Amygdala (tissue), 56 donors: Measurements from ENCODE around the gene ERC2.
"Not testable (repeated sequence)": the region's sequence is repeated elsewhere in the genome, so short reads cannot be mapped to it uniquely, and the experiment has no call there.

ENCODE experiments used
- DNase-seq, 56 donors: peaks; one replicate each; lab custom pipeline; 2025; lab: John Stamatoyannopoulos, UW

Gene ERC2

DNA sequence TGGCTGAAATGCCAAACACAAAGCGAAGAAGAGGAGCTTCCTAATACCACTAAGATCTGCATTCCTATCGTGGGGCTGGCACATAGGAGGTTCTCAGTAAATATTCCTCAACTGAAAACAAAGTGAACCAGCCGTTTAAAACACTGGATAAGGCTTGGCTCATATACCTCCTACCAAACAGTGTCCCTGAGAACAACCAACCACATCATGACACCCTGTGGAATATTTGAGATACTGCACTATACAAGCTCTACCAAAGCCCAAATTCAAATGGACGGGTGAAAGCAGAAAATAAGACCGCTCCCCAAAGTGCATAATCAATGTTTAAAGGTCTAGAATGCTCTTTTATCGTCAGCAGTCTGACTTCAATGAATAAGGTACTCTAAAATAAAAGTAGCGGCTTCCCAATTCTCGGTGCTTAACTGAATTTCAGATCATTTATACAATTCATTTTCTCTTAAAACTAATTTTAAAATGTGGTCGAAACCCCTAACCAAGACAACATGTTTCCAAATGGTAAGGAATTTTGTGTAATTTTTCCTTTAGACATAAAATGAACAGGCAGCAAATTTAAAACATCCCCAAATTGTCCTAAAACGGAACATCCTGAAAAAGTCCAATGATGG lies 425.8 kb downstream of the ERC2 start:
- DNase-seq = peak in 2 of 56 donors; percentile 1 to 2

DNA sequence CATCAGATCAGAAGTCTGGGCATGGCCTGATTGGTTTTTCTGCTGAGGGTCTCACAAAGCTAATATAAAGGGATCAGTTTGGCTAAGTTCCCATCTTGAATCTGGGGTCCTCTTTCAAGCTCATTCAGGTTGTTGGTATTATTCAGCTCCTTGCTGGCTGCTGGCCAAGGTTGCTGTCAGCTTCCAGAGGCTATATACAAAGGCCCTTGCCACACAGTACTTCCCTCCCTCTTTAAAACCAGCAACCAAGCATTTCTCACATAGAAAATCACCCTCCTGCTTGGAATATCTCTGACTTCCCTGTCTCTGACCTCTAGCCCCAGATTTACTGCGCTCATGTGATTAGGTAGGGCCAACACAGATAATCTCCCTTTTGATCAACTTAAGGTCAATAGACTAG lies 442.9 kb downstream of the ERC2 start:
- DNase-seq = peak in 1 of 56 donors; percentile 9

DNA sequence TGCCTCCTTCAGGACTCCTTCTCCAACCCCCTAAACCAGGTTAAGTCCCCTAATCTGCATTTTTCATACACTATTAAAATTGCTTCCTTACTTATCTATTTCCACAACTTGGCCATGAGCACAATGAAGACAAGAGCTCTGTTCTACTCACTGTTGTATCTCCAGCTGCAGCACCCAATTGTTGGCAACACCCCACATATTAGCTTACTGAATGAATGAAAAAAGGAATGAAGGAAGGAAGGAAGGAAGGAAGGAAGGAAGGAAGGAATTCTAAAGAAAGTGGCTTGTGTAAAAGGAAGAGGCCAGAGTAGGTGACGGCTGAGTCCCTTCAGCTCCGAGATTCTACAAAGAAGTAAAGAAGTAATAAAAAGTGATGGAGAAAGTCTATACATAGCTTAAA lies 444.7 kb downstream of the ERC2 start:
- no peak for DNase-seq

DNA sequence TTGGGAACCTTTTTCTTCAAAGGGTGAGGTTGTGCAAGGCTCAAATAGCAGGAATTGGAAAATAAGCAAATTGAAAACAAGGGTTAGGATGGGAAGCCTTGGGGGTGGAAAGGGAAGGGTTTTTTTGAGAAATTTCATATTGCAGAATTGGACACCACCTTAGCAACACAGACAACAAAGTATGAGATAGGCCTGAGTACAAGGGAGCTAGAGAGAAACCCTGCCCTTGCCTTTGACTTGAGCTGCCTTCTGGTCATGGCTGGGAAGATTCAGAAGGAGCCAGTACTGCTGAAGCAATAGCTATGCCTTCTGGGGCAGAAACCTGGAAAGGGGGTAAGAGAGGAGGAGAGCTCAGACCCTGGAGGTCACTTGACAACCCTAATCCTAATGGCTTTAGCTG lies 445.6 kb downstream of the ERC2 start:
- DNase-seq = no peak

DNA sequence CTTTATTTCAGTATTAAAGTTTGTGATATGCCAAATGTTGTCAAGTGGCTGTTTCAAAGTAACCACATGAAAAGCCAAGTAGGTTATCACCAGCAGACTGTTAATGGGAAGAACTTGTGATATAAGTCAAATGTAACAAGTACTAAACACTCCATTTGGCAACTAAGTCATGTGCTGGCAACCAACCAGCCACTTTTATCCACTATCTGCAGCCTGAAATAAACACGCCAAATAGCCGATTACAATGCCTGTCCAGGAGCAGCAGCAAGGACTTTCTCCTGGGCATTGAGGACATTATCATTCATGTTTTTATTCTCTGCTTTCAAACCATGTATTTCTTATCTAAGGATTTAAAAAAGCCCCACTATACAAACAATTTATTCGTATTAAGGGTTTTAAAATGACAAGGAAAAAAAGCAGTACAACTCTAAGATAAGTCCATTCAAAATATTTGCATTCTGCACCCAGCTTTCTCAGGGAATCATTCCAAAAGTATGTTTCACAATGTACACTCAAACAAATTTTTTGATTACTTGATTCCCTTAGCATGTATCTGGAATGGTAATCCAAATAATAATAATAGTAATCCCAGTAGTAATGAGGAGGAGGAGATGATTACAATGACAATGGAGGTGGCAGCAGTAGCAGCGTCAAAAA lies 448.6 kb downstream of the ERC2 start:
- no peak for DNase-seq

DNA sequence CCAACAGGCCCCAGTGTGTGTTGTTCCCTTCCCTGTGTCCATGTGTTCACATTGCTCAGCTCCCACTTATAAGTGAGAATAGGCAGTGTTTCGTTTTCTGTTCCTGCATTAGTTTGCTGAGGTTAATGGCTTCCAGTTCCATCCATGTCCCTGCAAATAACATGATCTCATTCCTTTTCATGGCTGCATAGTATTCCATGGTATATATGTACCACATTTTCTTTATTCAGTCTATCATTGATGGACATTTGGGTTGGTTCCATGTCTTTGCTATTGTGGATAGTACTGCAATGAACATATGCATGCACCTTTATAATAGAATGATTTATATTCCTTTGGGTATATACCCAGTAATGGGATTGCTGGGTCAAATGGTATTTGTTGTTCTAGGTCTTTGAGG lies 452.9 kb downstream of the ERC2 start:
- DNase-seq = not testable (repeated sequence)

DNA sequence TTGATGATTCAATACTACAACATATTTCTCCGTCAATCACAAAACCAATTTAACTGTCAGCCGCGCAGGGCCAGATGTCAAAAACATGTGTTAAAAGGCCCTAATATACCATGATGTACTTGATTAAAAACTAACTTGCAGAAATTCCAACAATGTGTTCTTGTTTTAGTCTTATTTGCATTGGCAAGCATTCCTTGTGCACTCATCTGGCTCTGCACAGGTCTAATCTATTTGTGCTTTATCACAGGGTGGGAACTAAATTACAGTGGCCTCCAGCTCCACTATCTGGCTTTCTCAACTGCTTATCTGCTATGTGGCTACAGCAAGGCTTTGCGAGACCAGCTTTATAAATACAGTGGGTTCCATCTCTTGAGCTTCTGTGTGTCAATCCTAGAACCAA lies 455.5 kb downstream of the ERC2 start:
- DNase-seq = no peak

DNA sequence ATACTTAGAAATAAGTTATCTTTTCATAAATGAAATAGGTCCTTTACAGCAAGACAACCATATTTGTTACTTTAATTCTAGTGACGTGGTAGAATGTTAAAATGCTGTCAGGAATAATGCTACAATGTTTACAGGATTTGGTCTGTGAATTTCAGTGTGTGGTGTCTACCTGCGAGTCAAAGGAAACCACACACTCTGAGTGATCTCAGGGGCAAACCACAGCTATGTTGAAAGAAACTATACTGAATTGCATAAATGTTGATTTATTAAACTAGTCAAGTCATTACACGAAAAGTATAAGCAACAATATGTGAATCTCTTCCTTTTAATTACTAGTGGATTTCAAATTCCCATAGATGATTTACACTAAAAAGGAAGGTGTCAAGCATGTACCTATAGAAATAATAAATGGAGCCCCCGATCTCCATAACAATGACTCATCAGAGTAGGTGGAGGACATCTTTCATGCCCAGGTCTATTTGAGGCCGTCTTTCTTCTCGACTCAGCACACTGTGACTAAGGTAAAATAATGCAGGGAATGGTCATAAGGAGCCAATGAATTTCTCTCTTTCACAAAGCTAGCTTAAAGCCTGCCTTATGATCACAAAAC lies 463.0 kb downstream of the ERC2 start:
- DNase-seq = no peak

DNA sequence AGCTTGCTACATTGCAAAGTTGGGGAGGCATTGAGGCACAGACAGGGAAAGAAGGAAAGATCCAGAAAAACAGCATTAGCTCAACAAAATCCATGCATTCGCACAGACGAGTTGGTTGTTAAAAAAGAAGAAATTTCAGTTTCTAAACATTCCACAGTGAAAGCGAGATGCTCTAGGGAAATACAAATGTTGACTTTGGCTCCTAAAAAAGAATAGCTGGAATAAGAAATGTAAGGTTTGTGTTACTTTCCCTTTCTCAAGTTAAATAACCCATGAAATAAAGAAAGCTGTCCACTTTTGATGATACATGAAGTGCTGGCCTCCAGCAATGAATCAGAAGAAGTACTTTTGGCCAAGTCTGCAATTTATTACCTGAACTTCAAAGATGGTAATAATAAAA lies 465.1 kb downstream of the ERC2 start:
- no peak for DNase-seq

DNA sequence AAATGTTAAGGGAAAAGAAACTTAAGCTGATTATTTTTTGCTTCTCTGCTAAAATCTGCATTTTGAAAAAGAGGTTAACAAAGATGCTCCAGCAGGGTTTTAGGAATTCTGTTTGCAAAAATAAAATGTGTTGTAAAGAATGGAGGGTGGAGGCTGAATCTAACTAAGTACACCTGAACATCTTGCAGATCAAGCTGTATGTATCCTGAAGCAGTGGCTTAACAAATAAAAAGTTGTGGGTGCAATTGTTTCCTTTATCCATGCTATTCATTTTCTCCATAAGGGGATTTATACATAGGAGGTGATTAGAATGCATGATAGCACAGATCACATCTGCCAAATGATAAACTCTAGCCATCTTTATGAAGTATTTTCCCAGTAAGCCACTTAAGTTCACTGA lies 466.3 kb downstream of the ERC2 start:
- DNase-seq = no peak

DNA sequence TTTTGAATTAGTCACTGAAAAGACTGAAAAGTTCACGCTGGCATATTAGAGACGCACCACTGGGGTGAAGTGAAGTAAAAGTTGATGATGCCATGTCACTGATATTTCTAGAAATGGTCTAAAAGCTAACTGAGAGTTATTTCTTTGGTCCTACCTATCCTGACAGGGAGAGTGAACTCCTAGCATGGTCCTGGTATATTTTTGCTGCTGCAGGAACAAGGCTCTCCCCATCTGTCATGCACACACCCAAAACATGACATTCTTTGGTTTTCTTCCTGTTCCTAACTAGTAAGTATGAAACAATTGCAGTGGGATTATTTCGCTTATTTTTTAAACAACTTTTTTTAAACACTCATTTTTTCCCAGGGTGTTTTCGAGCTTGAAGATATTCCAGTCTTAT lies 466.7 kb downstream of the ERC2 start:
- DNase-seq = no peak

DNA sequence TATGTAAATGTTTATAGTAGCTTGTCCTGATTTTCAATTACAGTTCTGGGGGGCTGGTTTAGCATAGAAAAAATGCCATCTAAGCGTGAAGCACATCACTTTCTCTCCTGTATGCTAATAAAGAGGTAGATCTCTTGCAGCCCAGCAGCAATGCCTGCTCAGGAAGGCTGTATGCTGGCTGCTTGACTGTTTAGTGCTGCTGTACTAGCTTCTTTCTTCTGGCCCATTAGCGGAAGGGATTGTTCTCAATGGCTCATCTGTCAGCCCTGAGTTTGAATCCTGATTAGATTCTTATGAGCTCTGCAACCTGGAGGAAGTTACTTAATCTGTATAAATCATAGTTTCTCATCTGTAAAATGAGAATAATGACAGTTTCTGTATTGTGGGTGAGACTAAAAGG lies 478.9 kb downstream of the ERC2 start:
- no peak for DNase-seq

DNA sequence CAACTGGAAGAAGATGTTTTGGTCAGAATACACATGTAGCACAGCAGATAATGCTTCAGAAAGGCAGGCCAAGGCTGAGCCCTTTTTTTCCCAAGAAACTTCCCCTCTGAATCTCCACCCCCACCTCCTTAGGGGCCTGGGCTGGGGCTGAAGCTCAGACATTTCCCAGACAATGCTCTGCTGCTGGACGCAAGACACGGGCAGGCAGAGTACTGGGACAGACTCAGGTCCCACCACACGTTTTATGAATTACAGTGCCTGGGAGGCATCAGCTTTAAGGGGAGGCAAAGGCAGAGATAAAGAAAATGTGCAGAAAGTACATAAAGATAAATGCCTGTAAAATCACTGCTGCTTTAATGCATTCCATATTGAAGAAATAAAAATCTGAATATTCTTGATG lies 479.4 kb downstream of the ERC2 start:
- DNase-seq = no peak

DNA sequence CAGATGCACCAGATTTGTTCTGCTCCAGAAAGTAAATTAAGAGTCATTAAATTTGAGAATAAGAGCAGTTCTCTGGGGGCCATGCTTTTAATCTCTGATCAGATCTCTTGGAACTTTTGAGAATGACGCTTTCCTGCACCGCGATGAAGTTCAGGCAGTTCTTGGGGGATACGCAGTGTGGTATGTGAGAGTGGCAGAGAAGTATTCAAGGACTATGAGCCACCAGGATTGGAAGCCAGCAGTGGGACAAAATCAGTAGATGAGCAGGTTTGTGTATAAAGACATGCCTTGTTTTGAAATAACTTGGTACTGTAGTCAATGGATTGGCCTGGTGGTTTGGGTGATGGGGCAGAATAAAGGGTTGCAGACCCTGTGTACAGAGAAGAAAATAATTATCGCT lies 483.6 kb downstream of the ERC2 start:
- no peak for DNase-seq

DNA sequence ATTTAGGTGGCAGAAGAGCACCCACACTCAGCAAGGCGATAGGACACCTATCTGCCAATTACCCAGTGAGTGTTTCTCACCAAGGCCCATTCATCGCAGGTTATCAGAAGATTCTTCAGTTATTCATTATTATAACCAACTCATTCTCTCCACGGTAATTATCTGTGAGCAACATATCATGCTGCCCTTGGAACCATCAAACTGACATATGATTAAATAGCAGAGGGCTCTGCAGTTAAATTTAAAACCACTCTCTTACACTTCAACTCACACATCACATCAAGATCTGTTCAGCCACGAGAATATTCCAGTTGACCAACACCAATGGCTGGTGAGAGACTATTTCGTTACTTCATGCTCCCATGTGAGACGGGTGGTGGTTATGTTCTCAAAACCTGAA lies 489.3 kb downstream of the ERC2 start:
- DNase-seq = no peak

DNA sequence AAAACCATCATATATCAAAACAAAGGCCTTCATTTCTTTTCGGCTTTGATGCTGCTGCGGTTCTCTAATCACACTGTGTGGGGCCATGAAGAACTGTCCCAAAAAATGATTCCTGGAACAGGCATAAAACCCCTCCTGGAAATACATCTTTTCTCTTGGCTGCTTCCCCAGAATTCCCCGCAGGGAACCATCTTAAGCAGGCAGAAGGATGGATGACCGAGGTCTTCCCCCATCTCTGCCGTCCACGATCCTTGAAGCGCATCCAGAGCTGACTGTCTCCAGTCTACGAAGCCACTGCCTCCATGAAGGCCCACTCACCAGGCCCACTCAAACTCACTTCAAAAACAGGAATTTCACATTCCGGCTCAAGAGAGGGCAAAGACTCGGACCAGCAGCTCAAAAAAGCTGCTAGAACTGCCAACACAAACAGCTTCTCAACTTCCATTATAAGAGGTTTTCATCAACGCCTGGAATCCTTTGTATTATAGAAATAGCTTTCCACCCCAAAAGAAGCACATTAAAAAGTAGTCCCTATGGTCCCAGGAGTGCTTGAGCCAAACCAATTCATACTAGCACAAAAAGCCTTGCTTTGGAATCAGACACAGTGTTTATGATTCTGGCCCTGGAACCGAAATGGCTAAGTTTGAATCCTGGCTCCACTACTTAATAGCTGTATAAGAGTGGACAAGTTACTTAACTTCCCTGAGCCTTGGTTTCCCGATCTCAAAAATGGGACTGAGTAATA lies 493.7 kb downstream of the ERC2 start:
- DNase-seq = no peak

DNA sequence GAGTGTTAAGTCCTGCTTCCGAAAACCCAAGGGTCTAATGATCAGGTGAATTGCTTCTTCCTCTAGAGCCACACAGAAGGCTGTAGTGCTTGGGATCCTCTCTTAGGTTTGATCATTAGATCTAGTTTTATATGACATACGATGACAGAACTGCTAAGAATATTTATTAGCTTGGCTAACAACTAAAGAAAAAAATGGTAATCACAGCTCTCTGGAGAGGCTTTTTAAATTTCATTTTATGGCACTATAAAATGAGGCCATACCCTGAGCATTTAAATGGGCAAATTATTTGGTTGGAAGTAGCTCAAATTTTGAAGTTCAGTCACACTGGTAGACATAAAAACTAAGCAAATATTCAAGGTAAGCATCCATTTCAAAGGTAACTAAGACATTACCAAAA lies 498.6 kb downstream of the ERC2 start:
- DNase-seq = no peak

DNA sequence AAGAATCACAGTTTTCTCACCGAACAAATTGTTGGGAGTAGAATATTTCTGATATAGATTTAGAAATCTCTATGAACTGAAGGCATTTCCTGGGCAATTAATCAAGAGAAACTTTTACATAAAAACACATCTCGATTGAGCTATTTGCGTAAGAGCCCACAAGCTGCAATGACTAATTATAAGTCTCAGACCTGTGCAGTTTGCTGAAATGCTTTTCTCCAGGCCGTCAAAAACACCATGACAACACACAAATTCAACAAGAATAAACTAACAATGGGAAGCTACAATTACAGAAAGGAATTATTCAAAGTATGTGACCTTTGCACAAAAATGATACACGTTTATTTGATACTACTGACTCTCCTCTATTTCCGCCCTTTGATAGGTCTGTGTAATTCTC lies 499.9 kb downstream of the ERC2 start:
- no peak for DNase-seq

DNA sequence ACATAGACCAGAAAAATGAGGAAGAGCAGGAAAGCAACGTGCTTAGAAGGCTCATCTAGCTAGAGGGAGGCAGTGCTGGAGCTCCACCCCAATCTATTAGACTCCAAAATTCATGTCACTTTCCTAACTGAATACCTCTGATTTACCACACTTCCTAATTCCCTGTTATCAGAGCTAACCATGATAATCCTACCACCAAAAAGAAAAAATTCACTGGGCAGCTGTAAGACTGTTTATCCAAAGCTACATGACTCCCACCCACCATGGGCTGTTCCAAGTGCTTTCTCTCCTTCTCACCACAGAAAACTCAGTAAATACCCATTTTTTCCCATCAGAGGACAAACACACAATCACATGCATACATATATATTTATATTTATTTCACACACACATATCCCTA lies 501.7 kb downstream of the ERC2 start:
- no peak for DNase-seq

DNA sequence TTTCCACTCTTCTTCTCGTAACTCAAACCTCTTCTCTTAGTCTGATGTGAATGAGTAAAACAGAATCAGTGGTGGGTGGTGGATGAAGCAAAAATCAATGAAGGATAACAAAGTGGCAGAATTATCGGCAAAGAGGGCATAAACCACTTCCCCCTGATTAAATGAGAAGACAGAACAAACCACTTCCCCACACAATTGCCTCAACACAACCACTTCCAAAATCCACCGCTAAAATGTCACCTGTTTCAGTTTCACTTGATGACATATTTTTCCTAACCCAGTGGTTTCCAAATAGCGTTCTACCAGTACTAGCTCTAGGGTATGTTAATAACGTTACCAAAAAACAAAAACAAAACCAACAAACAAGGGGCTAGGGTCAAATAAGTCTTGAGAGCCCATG lies 502.5 kb downstream of the ERC2 start:
- DNase-seq = no peak

DNA sequence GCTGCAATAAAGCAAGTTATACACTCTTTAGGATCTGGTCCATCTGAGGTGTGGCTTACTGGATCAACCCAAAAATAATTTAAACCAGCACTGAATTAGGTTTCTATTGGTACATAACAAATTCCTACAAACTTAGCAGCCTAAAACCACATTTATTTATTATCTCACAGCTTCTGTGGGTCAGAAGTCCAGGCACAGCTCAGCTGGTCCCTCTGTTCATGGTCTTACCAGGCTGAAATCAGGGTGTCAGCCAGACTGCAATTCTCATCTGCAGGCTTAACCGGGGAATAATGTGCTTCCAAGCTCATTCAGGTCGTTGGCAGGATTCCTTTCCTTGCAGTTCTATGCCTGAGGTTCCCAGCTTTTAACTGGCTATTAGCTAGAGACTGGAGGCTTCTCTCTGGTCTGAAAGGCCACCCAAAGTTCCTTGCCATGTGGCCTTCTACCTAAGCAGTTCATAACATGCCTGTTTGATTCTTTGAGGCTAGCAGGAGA lies 503.7 kb downstream of the ERC2 start:
- no peak for DNase-seq

DNA sequence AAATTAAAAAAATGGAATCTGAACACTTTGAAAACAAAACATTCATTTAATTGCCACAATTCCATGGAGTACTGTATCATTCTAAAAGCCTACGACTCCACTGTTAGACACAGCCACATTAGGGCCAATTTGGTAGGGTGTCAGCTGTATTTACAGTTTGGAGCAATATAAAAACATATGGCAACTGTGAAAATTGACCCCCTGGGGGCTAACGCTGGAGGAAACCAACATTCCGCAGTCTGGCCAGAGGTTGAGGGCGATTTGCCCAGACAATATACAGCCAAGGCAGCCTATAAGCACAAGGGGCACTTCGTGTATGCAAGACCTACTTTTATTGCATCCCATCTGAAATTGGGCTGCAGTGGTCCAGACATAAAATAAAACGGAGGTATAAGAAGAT lies 504.7 kb downstream of the ERC2 start:
- no peak for DNase-seq
